H1 (cell line): ENCODE measurements around the gene HSH2D. TPM values are rescaled to one million over a fixed set of nuclear protein-coding genes. Genes with fewer than 3 reads are reported as not detected.

Source experiments
- CHD7 ChIP-seq: fragments of 300-600 bp; sonication (generic); IDR thresholded peaks from 2 replicates; pipeline ENCODE4 v1.7.1; 2012; ENCODE audit warnings: low read length, moderate library complexity, mild to moderate bottlenecking, inconsistent platforms; ENCODE audit not compliant: insufficient replicate concordance
- EGR1 ChIP-seq: IDR thresholded peaks from 2 replicates; pipeline ENCODE4 v1.6.1; 2011; ENCODE audit warnings: low read depth, low read length, borderline replicate concordance
- PHF8 ChIP-seq: fragments of 200-600 bp; sonication (generic); conservative IDR thresholded peaks from 2 replicates; pipeline ENCODE4 v1.7.1; 2012; ENCODE audit warnings: low read depth, mild to moderate bottlenecking, inconsistent platforms, low read length, moderate library complexity
- SP1 ChIP-seq: IDR thresholded peaks from 2 replicates; pipeline ENCODE4 v1.6.1; 2011; ENCODE audit warnings: low read depth, low read length
- SUZ12 ChIP-seq: fragments of 200-600 bp; sonication (generic); IDR thresholded peaks from 2 replicates; pipeline ENCODE4 v1.6.1; 2012; ENCODE audit warnings: mild to moderate bottlenecking, inconsistent platforms, low read length, moderate library complexity, mixed read lengths
- TCF12 ChIP-seq: IDR thresholded peaks from 2 replicates; pipeline ENCODE4 v1.6.1; 2011; ENCODE audit warnings: low read depth, mild to moderate bottlenecking, low read length
- TEAD4 ChIP-seq: IDR thresholded peaks from 2 replicates; pipeline ENCODE4 v1.6.1; 2012; ENCODE audit warnings: low read depth, low read length, inconsistent platforms, mixed read lengths
- polyA plus RNA-seq, 7 experiments: library from polyadenylated mRNA; depleted of rRNA in 3 of 7; stranded (reverse) in 5 of 7; unstranded in 2 of 7; fragments of >200 nt in 5 of 7; fragments of 200-250 nt in 2 of 7; gene quantifications; 1 replicate in 5 of 7; 2 replicates in 1 of 7; 4 replicates in 1 of 7; pipeline versions ENCODE4 v1.2.1 to v1.2.3, GENCODE V29; 2011 to 2013; ENCODE audit warnings: missing spikeins in 2 of 7, mixed read lengths in 2 of 7
- total RNA-seq: library from RNA; stranded (reverse); fragmentation: NEBNext Ultra II Directional; extraction: Animal tissue kit (Norgen Biotek cat#: 25700); gene quantifications from 2 replicates; pipeline ENCODE4 v1.2.1, GENCODE V29; 2021

HSH2D gene
- total and polyA plus RNA-seq, 2 of the 8 experiments (the other 6 are each of a cell fraction or from before 2014, with no cell fraction given), result 0.67 to 1.6 TPM

GRCh38 chr19:16146112-16146511 is 2.6 kb downstream of the HSH2D start (continued):
- no peak for TF ChIP-seq CHD7
- no peak for TF ChIP-seq TCF12
- no peak for TF ChIP-seq TEAD4
- TF ChIP-seq SUZ12, result no peak
- TF ChIP-seq SP1, result no peak
- TF ChIP-seq PHF8, result no peak
- no peak for TF ChIP-seq EGR1
